ENCODE results near the gene FIGNL1. TPM values are rescaled to one million over a fixed set of nuclear protein-coding genes. Genes with fewer than 3 reads are reported as not detected.
"Not testable (repeated sequence)": the region's sequence is repeated elsewhere in the genome, so short reads cannot be mapped to it uniquely, and the experiment has no call there.

The FIGNL1 gene
- total RNA-seq, 1 donor, result 18.4 TPM

- H3K9me3 ChIP-seq (ENCODE audit: low read depth, low read length); H3K27me3 ChIP-seq (ENCODE audit: insufficient read depth, low read length); H3K4me1 ChIP-seq (ENCODE audit: insufficient read depth, low read length); H3K4me3 ChIP-seq (ENCODE audit: low read length): not testable (repeated sequence)
These were observed 9.0 kb upstream of the FIGNL1 start for GRCh38 chr7:50459183-50459582.

- H3K4me1 ChIP-seq (ENCODE audit: insufficient read depth, low read length); H3K27me3 ChIP-seq (ENCODE audit: insufficient read depth, low read length); H3K9me3 ChIP-seq (ENCODE audit: low read depth, low read length); H3K4me3 ChIP-seq (ENCODE audit: low read length): not testable (repeated sequence)
These were observed 8.5 kb upstream of the FIGNL1 start for GRCh38 chr7:50458651-50459050.

GRCh38 chr7:50456371-50457123 is 6.4 kb upstream of the FIGNL1 start:
- Histone ChIP-seq H3K9me3 (ENCODE audit: low read depth, low read length) (no peaks in the 10 kb centered on the region), H3K4me3 (ENCODE audit: low read length) (no peak overlapping the region), H3K27me3 (ENCODE audit: insufficient read depth, low read length) (no peaks in the 10 kb centered on the region), H3K4me1 (ENCODE audit: insufficient read depth, low read length) (peaks cover 7% of the 10 kb centered on the region)

- no peaks in the 10 kb centered on the region for H3K27me3 ChIP-seq (ENCODE audit: insufficient read depth, low read length)
- H3K4me3 ChIP-seq (ENCODE audit: low read length), result no peak overlapping the region
- peaks cover 13% of the 10 kb centered on the region for H3K4me1 ChIP-seq (ENCODE audit: insufficient read depth, low read length)
- no peaks in the 10 kb centered on the region for H3K9me3 ChIP-seq (ENCODE audit: low read depth, low read length)
These were observed 5.5 kb upstream of the FIGNL1 start for GRCh38 chr7:50455658-50456057.

GRCh38 chr7:50454968-50455367 is 4.8 kb upstream of the FIGNL1 start:
- H3K27me3 ChIP-seq (ENCODE audit: insufficient read depth, low read length), result no peaks in the 10 kb centered on the region
- no peak overlapping the region for H3K4me3 ChIP-seq (ENCODE audit: low read length)
- peaks cover 15% of the 10 kb centered on the region for H3K4me1 ChIP-seq (ENCODE audit: insufficient read depth, low read length)

GRCh38 chr7:50450590-50451032 is 461 bp upstream of the FIGNL1 start:
- H3K4me1 ChIP-seq (ENCODE audit: insufficient read depth, low read length), result peaks cover 17% of the 10 kb centered on the region
- no peaks in the 10 kb centered on the region for H3K27me3 ChIP-seq (ENCODE audit: insufficient read depth, low read length)
- H3K9me3 ChIP-seq (ENCODE audit: low read depth, low read length), result no peaks in the 10 kb centered on the region
- H3K4me3 ChIP-seq (ENCODE audit: low read length), result peak overlapping the region; percentile 51

More at GRCh38 chr7:50454968-50455367, 4.8 kb upstream of the FIGNL1 start:
- H3K9me3 ChIP-seq (ENCODE audit: low read depth, low read length), result no peaks in the 10 kb centered on the region

GRCh38 chr7:50449501-50449880 is 659 bp downstream of the FIGNL1 start:
- Histone ChIP-seq H3K27me3 (ENCODE audit: insufficient read depth, low read length) (no peaks in the 10 kb centered on the region), H3K9me3 (ENCODE audit: low read depth, low read length) (no peaks in the 10 kb centered on the region), H3K4me3 (ENCODE audit: low read length) (peak overlapping the region; percentile 51)

GRCh38 chr7:50448823-50449222 is 1.3 kb downstream of the FIGNL1 start:
- H3K4me1 ChIP-seq (ENCODE audit: insufficient read depth, low read length), result peaks cover 17% of the 10 kb centered on the region
- H3K4me3 ChIP-seq (ENCODE audit: low read length), result no peak overlapping the region
- H3K27me3 ChIP-seq (ENCODE audit: insufficient read depth, low read length), result no peaks in the 10 kb centered on the region
- H3K9me3 ChIP-seq (ENCODE audit: low read depth, low read length), result no peaks in the 10 kb centered on the region

More at GRCh38 chr7:50449501-50449880, 659 bp downstream of the FIGNL1 start:
- H3K4me1 ChIP-seq (ENCODE audit: insufficient read depth, low read length), result peaks cover 17% of the 10 kb centered on the region

GRCh38 chr7:50446542-50446960 is 3.6 kb downstream of the FIGNL1 start:
- no peaks in the 10 kb centered on the region for H3K9me3 ChIP-seq (ENCODE audit: low read depth, low read length)
- H3K27me3 ChIP-seq (ENCODE audit: insufficient read depth, low read length), result no peaks in the 10 kb centered on the region
- no peak overlapping the region for H3K4me3 ChIP-seq (ENCODE audit: low read length)
- peaks cover 17% of the 10 kb centered on the region for H3K4me1 ChIP-seq (ENCODE audit: insufficient read depth, low read length)

- Histone ChIP-seq H3K27me3 (ENCODE audit: insufficient read depth, low read length) (no peaks in the 10 kb centered on the region), H3K4me3 (ENCODE audit: low read length) (no peak overlapping the region), H3K4me1 (ENCODE audit: insufficient read depth, low read length) (peaks cover 5% of the 10 kb centered on the region), H3K9me3 (ENCODE audit: low read depth, low read length) (no peaks in the 10 kb centered on the region)
These were observed 13.9 kb downstream of the FIGNL1 start for GRCh38 chr7:50436133-50436806.

- Histone ChIP-seq H3K9me3 (ENCODE audit: low read depth, low read length) (no peaks in the 10 kb centered on the region), H3K4me1 (ENCODE audit: insufficient read depth, low read length) (peaks cover 5% of the 10 kb centered on the region), H3K27me3 (ENCODE audit: insufficient read depth, low read length) (no peaks in the 10 kb centered on the region), H3K4me3 (ENCODE audit: low read length) (no peak overlapping the region)
These were observed 18.3 kb downstream of the FIGNL1 start for GRCh38 chr7:50431722-50432305.

- no peaks in the 10 kb centered on the region for H3K27me3 ChIP-seq (ENCODE audit: insufficient read depth, low read length)
- H3K4me1 ChIP-seq (ENCODE audit: insufficient read depth, low read length), result peaks cover 5% of the 10 kb centered on the region
- no peaks in the 10 kb centered on the region for H3K9me3 ChIP-seq (ENCODE audit: low read depth, low read length)
- no peak overlapping the region for H3K4me3 ChIP-seq (ENCODE audit: low read length)
These were observed 18.8 kb downstream of the FIGNL1 start for GRCh38 chr7:50431316-50431715.

GRCh38 chr7:50428911-50429310 is 21.2 kb downstream of the FIGNL1 start:
- Histone ChIP-seq H3K27me3 (ENCODE audit: insufficient read depth, low read length) (no peaks in the 10 kb centered on the region), H3K9me3 (ENCODE audit: low read depth, low read length) (no peaks in the 10 kb centered on the region), H3K4me1 (ENCODE audit: insufficient read depth, low read length) (no peaks in the 10 kb centered on the region), H3K4me3 (ENCODE audit: low read length) (no peak overlapping the region)

- Histone ChIP-seq H3K4me1 (ENCODE audit: insufficient read depth, low read length) (no peaks in the 10 kb centered on the region), H3K27me3 (ENCODE audit: insufficient read depth, low read length) (no peaks in the 10 kb centered on the region), H3K9me3 (ENCODE audit: low read depth, low read length) (no peaks in the 10 kb centered on the region), H3K4me3 (ENCODE audit: low read length) (no peak overlapping the region)
These were observed 22.6 kb downstream of the FIGNL1 start for GRCh38 chr7:50427518-50427917.

GRCh38 chr7:50426280-50427045 is 23.7 kb downstream of the FIGNL1 start:
- Histone ChIP-seq H3K4me1 (ENCODE audit: insufficient read depth, low read length) (no peaks in the 10 kb centered on the region), H3K27me3 (ENCODE audit: insufficient read depth, low read length) (no peaks in the 10 kb centered on the region), H3K4me3 (ENCODE audit: low read length) (no peak overlapping the region), H3K9me3 (ENCODE audit: low read depth, low read length) (no peaks in the 10 kb centered on the region)
